DOHH2 (cell line): ENCODE results near the gene HGF.

Experiments
- CTCF ChIP-seq: fragments of 200-600 bp; sonication (generic); IDR thresholded peaks from one replicate; pipeline ENCODE4 v1.5.1; 2014; ENCODE audit warnings: antibody characterized with exemption, mild to moderate bottlenecking, low read depth, low read length; ENCODE audit not compliant: poor library complexity, severe bottlenecking
- EZH2phosphoT487 ChIP-seq: fragments of 200-600 bp; sonication (generic); IDR thresholded peaks from 2 replicates; pipeline ENCODE4 v1.6.1; 2017; ENCODE audit warnings: borderline replicate concordance, mild to moderate bottlenecking, antibody characterized with exemption, low read length, moderate library complexity, mixed read lengths

GRCh38 chr7:81774551-81774950 lies 4.7 kb upstream of the HGF start:
- TF ChIP-seq CTCF (no peak), EZH2phosphoT487 (no peak)
